MM.1S (cell line): ENCODE measurements around the gene SH2D7.

ENCODE experiments used
- DNase-seq: peaks from one replicate; pipeline ENCODE4 v3.0.0-alpha.2; 2015
- H2AFZ ChIP-seq: fragments of 300-600 bp; sonication (generic); 2 replicates; pipeline ENCODE4 v1.6.0; 2016; ENCODE audit warnings: antibody characterized with exemption, low read length
- H3F3A ChIP-seq: fragments of 300-600 bp; sonication (generic); 2 replicates; pipeline ENCODE4 v1.6.1; 2016; ENCODE audit warnings: mild to moderate bottlenecking, antibody characterized with exemption, low read length, moderate library complexity, mixed read lengths; ENCODE audit not compliant: insufficient read depth
- H3K27ac ChIP-seq: fragments of 300-600 bp; sonication (generic); 2 replicates; pipeline ENCODE4 v1.5.1; 2016; ENCODE audit warnings: mild to moderate bottlenecking, low read length
- H3K27me3 ChIP-seq: fragments of 300-600 bp; sonication (generic); replicated peaks from 2 replicates; pipeline ENCODE4 v1.6.0; 2016; ENCODE audit warnings: low read length; ENCODE audit not compliant: insufficient read depth
- H3K36me3 ChIP-seq: fragments of 300-600 bp; sonication (generic); replicated peaks from 2 replicates; pipeline ENCODE4 v1.6.1; 2016; ENCODE audit warnings: mild to moderate bottlenecking, low read length, mixed read lengths; ENCODE audit not compliant: insufficient read depth
- H3K4me1 ChIP-seq: fragments of 300-600 bp; sonication (generic); 2 replicates; pipeline ENCODE4 v1.6.1; 2016; ENCODE audit warnings: low read length, mixed read lengths
- H3K4me2 ChIP-seq: fragments of 300-600 bp; sonication (generic); 2 replicates; pipeline ENCODE4 v1.6.0; 2016; ENCODE audit warnings: low read depth, low read length
- H3K4me3 ChIP-seq: fragments of 300-600 bp; sonication (generic); 2 replicates; pipeline ENCODE4 v1.5.1; 2016; ENCODE audit warnings: low read length, mixed read lengths
- H3K79me2 ChIP-seq: fragments of 300-600 bp; sonication (generic); 2 replicates; pipeline ENCODE4 v1.6.1; 2016; ENCODE audit warnings: mixed run types, low read length, mixed read lengths
- H3K9ac ChIP-seq: fragments of 300-600 bp; sonication (generic); 2 replicates; pipeline ENCODE4 v1.6.1; 2016; ENCODE audit warnings: low read length, mixed read lengths
- H3K9me2 ChIP-seq: fragments of 300-600 bp; sonication (generic); replicated peaks from 2 replicates; pipeline ENCODE4 v1.6.1; 2016; ENCODE audit warnings: mild to moderate bottlenecking, low read length, mixed read lengths; ENCODE audit not compliant: insufficient read depth
- H3K9me3 ChIP-seq: fragments of 300-600 bp; sonication (generic); replicated peaks from 2 replicates; pipeline ENCODE4 v1.6.1; 2016; ENCODE audit warnings: mild to moderate bottlenecking, low read length, mixed read lengths; ENCODE audit not compliant: insufficient read depth
- H4K20me1 ChIP-seq: fragments of 300-600 bp; sonication (generic); 2 replicates; pipeline ENCODE4 v1.6.1; 2016; ENCODE audit warnings: mild to moderate bottlenecking, low read length, moderate library complexity, mixed read lengths; ENCODE audit not compliant: insufficient read depth
- CTCF ChIP-seq: fragments of 300-600 bp; sonication (generic); IDR thresholded peaks from 2 replicates; pipeline ENCODE4 v1.5.1; 2016; ENCODE audit warnings: antibody characterized with exemption, low read length, mixed read lengths
- EZH2 ChIP-seq: fragments of 300-600 bp; sonication (generic); optimal IDR thresholded peaks from 2 replicates; pipeline ENCODE3; 2017; ENCODE audit warnings: low read depth, mild to moderate bottlenecking, antibody characterized with exemption, low read length, mixed read lengths
- EZH2phosphoT487 ChIP-seq: fragments of 300-600 bp; sonication (generic); IDR thresholded peaks from 2 replicates; pipeline ENCODE4 v1.6.1; 2018; ENCODE audit warnings: antibody characterized with exemption, low read length

Gene SH2D7

GRCh38 chr15:78101423-78102105 lies 9.2 kb downstream of the SH2D7 start:
- no peaks in the 10 kb centered on the region for H3K9me2 ChIP-seq
- H3K36me3 ChIP-seq, result no peaks in the 10 kb centered on the region
- no peak overlapping the region for H3K4me2 ChIP-seq
- H3F3A ChIP-seq, result no peaks in the 10 kb centered on the region
- peaks cover 3% of the 10 kb centered on the region; the same call in 1 of the 2 replicates for H3K4me1 ChIP-seq
- no peak overlapping the region for H3K4me3 ChIP-seq
- no peaks in the 10 kb centered on the region for H3K27me3 ChIP-seq
- no peaks in the 10 kb centered on the region for H4K20me1 ChIP-seq
- no peak for DNase-seq
- no peak overlapping the region for H2AFZ ChIP-seq
- no peak overlapping the region for H3K27ac ChIP-seq
- no peak for TF ChIP-seq EZH2phosphoT487
- no peak for TF ChIP-seq CTCF
- no peaks in the 10 kb centered on the region for H3K9me3 ChIP-seq
- H3K79me2 ChIP-seq, result no peaks in the 10 kb centered on the region
- no peak overlapping the region for H3K9ac ChIP-seq

DNA sequence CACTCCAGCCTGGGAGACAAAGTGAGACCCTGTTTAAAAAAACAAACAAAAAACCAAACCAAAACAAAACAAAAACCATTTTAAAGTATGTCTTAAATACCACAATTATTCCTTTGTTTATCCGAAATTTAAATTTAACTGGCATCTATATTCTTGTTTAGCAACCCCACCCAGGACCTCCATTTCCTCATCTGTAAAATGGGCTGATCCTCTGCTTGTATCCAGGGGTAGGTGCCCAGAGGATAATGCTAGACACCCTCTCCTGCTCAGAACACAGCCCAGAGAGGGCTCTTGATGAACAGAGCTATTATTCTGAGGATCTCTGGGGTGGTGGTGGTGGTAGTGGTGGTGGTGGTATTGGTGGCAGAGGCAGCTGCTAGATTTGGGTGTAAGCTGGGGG lies 9.8 kb downstream of the SH2D7 start:
- Histone ChIP-seq H3K9me3 (no peaks in the 10 kb centered on the region), H3K9ac (no peak overlapping the region), H3K27ac (no peak overlapping the region), H3K79me2 (no peaks in the 10 kb centered on the region), H3K4me1 (peaks cover 3% of the 10 kb centered on the region; the same call in 1 of the 2 replicates), H3K4me2 (no peak overlapping the region), H3K27me3 (no peaks in the 10 kb centered on the region), H3K36me3 (no peaks in the 10 kb centered on the region), H2AFZ (no peak overlapping the region), H3K4me3 (no peak overlapping the region), H4K20me1 (no peaks in the 10 kb centered on the region), H3K9me2 (no peaks in the 10 kb centered on the region), H3F3A (no peaks in the 10 kb centered on the region)
- DNase-seq, result no peak
- TF ChIP-seq CTCF (no peak), EZH2phosphoT487 (no peak), EZH2 (no peak)

DNA sequence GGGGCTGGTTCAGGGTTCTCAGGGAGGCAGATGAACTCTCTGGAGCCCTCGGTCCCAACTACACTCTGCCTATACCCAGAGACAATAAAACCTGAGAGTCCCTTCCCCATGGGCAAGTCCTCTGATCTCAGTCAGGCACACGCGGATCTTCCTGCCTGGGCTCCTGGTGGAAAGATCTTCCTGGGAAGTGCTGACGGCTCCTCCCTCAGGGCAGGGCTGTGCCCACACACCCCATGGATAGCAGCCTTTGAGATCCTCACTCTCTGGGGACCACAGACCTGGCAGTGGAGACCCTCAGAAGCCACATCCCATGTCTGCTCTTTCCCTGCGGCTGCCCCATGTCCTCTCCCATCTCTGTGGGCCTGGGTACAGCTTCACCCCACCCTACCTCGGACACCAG lies 10.4 kb downstream of the SH2D7 start:
- DNase-seq, result no peak
- H3K9ac ChIP-seq, result no peak overlapping the region
- H3K36me3 ChIP-seq, result no peaks in the 10 kb centered on the region
- H3K9me2 ChIP-seq, result no peaks in the 10 kb centered on the region
- H3K4me2 ChIP-seq, result no peak overlapping the region
- H4K20me1 ChIP-seq, result no peaks in the 10 kb centered on the region
- H3K27ac ChIP-seq, result no peak overlapping the region
- H2AFZ ChIP-seq, result no peak overlapping the region
- no peaks in the 10 kb centered on the region for H3K27me3 ChIP-seq
- H3K9me3 ChIP-seq, result no peaks in the 10 kb centered on the region
- TF ChIP-seq EZH2phosphoT487, result no peak
- TF ChIP-seq CTCF, result no peak
- TF ChIP-seq EZH2, result no peak
- no peak overlapping the region for H3K4me3 ChIP-seq
- no peaks in the 10 kb centered on the region for H3F3A ChIP-seq
- H3K79me2 ChIP-seq, result no peaks in the 10 kb centered on the region
- peaks cover 3% of the 10 kb centered on the region; the same call in 1 of the 2 replicates for H3K4me1 ChIP-seq
